WTC11 (cell line): ENCODE results near the gene DUSP19. TPM values are rescaled to one million over a fixed set of nuclear protein-coding genes. Genes with fewer than 3 reads are reported as not detected.
A peak's percentile ranks its signal among the peaks of the same experiment; 100 is the strongest.

ENCODE experiments used
- ATAC-seq: fragments of 200-7000 bp; cut with Tn5 transposase; 2 replicates; pipeline ENCODE4 v1.10.0; 2021; ENCODE audit warnings: mild to moderate bottlenecking, moderate library complexity
- CTCF ChIA-PET: fragments of 300-600 bp; sonication (Branson Sonifier 250); formaldehyde crosslinking; loops from one replicate; lab custom pipeline; 2021; ENCODE audit warnings: antibody characterized with exemption; lab: Charles Lee
- POLR2A ChIA-PET: fragments of 350-600 bp; sonication (Branson Sonifier 250); formaldehyde crosslinking; loops from one replicate; lab custom pipeline; 2021; ENCODE audit warnings: antibody characterized with exemption; lab: Charles Lee
- DNase-seq: peaks from one replicate; pipeline ENCODE4 v3.0.0; 2021; ENCODE audit warnings: low spot score
- H3K27ac Mint-ChIP-seq: 2 replicates; pipeline ENCODE4 v1.8.0; 2021; ENCODE audit warnings: mixed read lengths
- H3K27me3 Mint-ChIP-seq: 2 replicates; pipeline ENCODE4 v1.8.0; 2021; ENCODE audit warnings: low read depth, mild to moderate bottlenecking, moderate library complexity, mixed read lengths
- H3K36me3 Mint-ChIP-seq: 2 replicates; pipeline ENCODE4 v1.8.0; 2021; ENCODE audit warnings: mixed read lengths
- H3K4me1 Mint-ChIP-seq: 2 replicates; pipeline ENCODE4 v1.8.0; 2022; ENCODE audit warnings: mixed read lengths
- H3K4me3 Mint-ChIP-seq: 2 replicates; pipeline ENCODE4 v1.8.0; 2021; ENCODE audit warnings: mild to moderate bottlenecking, moderate library complexity, mixed read lengths
- H3K9me3 Mint-ChIP-seq: 2 replicates; pipeline ENCODE4 v1.8.0; 2021; ENCODE audit warnings: mixed read lengths
- ATF1 ChIP-seq: sonication (generic); formaldehyde crosslinking; IDR thresholded peaks from 2 replicates; pipeline ENCODE4 v1.8.1; 2023; ENCODE audit warnings: mild to moderate bottlenecking, moderate library complexity, missing genetic modification reagents
- ELF4 ChIP-seq: sonication (generic); formaldehyde crosslinking; IDR thresholded peaks from 2 replicates; pipeline ENCODE4 v1.8.1; 2022; ENCODE audit warnings: low read depth, mild to moderate bottlenecking, moderate library complexity, missing genetic modification reagents
- ERG ChIP-seq: fragments of 250-450 bp; sonication (Bioruptor Pico); IDR thresholded peaks from 2 replicates; pipeline ENCODE4 v1.8.0; 2021; ENCODE audit warnings: mild to moderate bottlenecking
- FOXJ3 ChIP-seq: sonication (generic); formaldehyde crosslinking; IDR thresholded peaks from 2 replicates; pipeline ENCODE4 v1.9.0; 2021; ENCODE audit warnings: missing genetic modification reagents, mild to moderate bottlenecking, borderline replicate concordance
- GABPB1 ChIP-seq: sonication (generic); formaldehyde crosslinking; IDR thresholded peaks from 2 replicates; pipeline ENCODE4 v1.8.1; 2023; ENCODE audit warnings: mild to moderate bottlenecking, missing genetic modification reagents
- IRF2 ChIP-seq: sonication (generic); formaldehyde crosslinking; IDR thresholded peaks from 2 replicates; pipeline ENCODE4 v1.8.0; 2022; ENCODE audit warnings: low read depth, missing genetic modification reagents, borderline replicate concordance
- MAX ChIP-seq: sonication (generic); formaldehyde crosslinking; IDR thresholded peaks from 2 replicates; pipeline ENCODE4 v1.8.0; 2022; ENCODE audit warnings: mild to moderate bottlenecking, missing genetic modification reagents
- NFE2L1 ChIP-seq: sonication (generic); formaldehyde crosslinking; IDR thresholded peaks from 2 replicates; pipeline ENCODE4 v1.8.1; 2023; ENCODE audit warnings: missing genetic modification reagents
- NFYB ChIP-seq: sonication (generic); formaldehyde crosslinking; conservative IDR thresholded peaks from 2 replicates; pipeline ENCODE4 v1.8.0; 2022; ENCODE audit warnings: low read depth, missing genetic modification reagents
- NR1H2 ChIP-seq: sonication (generic); formaldehyde crosslinking; IDR thresholded peaks from 2 replicates; pipeline ENCODE4 v1.9.0; 2021; ENCODE audit warnings: mild to moderate bottlenecking, moderate library complexity, missing genetic modification reagents
- OVOL2 ChIP-seq: fragments of 250-450 bp; sonication (Bioruptor Pico); IDR thresholded peaks from 2 replicates; pipeline ENCODE4 v1.9.0; 2021; ENCODE audit warnings: mild to moderate bottlenecking, borderline replicate concordance
- PRRX2 ChIP-seq: fragments of 250-450 bp; sonication (Bioruptor Pico); IDR thresholded peaks from 2 replicates; pipeline ENCODE4 v1.8.0; 2021; ENCODE audit warnings: mild to moderate bottlenecking
- STAT6 ChIP-seq: sonication (generic); formaldehyde crosslinking; conservative IDR thresholded peaks from 2 replicates; pipeline ENCODE4 v1.8.1; 2023; ENCODE audit warnings: mild to moderate bottlenecking, low read depth, missing genetic modification reagents, moderate library complexity
- TEAD1 ChIP-seq: sonication (generic); formaldehyde crosslinking; IDR thresholded peaks from 2 replicates; pipeline ENCODE4 v1.8.0; 2022; ENCODE audit warnings: mild to moderate bottlenecking, missing genetic modification reagents
- TP53 ChIP-seq: sonication (generic); formaldehyde crosslinking; IDR thresholded peaks from 2 replicates; pipeline ENCODE4 v1.8.1; 2023; ENCODE audit warnings: mild to moderate bottlenecking, missing genetic modification reagents
- ZNF121 ChIP-seq: sonication (generic); formaldehyde crosslinking; IDR thresholded peaks from 2 replicates; pipeline ENCODE4 v1.8.0; 2023; ENCODE audit warnings: missing genetic modification reagents
- ZNF396 ChIP-seq: fragments of 250-450 bp; sonication (Bioruptor Pico); IDR thresholded peaks from 2 replicates; pipeline ENCODE4 v1.8.0; 2021; ENCODE audit warnings: mild to moderate bottlenecking, moderate library complexity, borderline replicate concordance
- ZNF671 ChIP-seq: fragments of 250-450 bp; sonication (Bioruptor Pico); IDR thresholded peaks from 2 replicates; pipeline ENCODE4 v1.8.0; 2021; ENCODE audit warnings: mild to moderate bottlenecking
- total RNA-seq: library from RNA; stranded (reverse); gene quantifications from 3 replicates; pipeline ENCODE4 v1.2.3, GENCODE V29; 2021
- TF ChIP-seq, protein P1 (sequence below): sonication (generic); formaldehyde crosslinking; IDR thresholded peaks from 2 replicates; pipeline ENCODE4 v1.8.1; 2023; ENCODE audit warnings: mild to moderate bottlenecking, missing genetic modification reagents
- TF ChIP-seq, protein P2 (sequence below): sonication (generic); formaldehyde crosslinking; IDR thresholded peaks from 2 replicates; pipeline ENCODE4 v1.8.0; 2023; ENCODE audit warnings: missing genetic modification reagents
- TF ChIP-seq, protein P3 (sequence below): sonication (generic); formaldehyde crosslinking; IDR thresholded peaks from 2 replicates; pipeline ENCODE4 v1.8.0; 2022; ENCODE audit warnings: missing genetic modification reagents

Gene DUSP19
- total RNA-seq, 1 experiment from 2014 or later: 3.9 TPM

DNA sequence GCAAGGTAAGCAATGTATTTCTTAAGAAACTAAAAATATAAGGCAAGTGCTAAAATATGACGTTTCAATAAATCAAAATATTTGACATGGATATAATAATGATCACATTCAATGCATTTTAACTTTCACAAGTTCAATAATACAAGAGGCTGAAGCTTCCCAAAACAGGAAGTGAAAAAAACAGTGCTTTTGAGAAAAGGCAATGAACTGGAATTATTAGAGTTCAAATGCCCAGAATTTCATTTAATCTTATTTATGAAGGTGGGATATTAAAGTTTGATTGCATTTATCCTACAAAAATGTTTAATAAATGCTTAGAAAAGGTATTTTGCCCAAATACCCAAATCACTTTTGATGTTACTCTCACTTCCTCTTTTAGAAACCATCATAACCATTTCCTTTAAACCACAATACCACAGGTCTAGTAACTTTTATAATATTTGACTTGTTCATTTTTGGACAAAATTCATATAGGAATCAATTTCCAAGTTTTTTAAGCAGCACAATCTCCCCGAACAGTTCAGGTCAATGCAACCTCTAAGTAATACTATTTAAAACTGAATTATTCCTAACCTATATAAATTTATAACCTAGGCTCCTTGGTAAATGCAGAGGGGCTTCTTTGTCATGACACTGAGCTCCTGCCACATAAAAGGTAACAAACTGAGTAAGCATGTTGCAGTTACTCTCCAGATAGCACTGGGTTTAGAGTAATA, 42.4 kb upstream of the DUSP19 start:
- CTCF ChIA-PET: interaction anchor here (1.0 kb wide), 1 partner anchor 166 kb away, joined by 3 read pairs; no protein-coding TSS in a partner anchor
- H3K4me1 Mint-ChIP-seq: peaks cover 60% of the 10 kb centered on the region
- H3K9me3 Mint-ChIP-seq: no peaks in the 10 kb centered on the region
- POLR2A ChIA-PET: no interaction called here
- TF ChIP-seq IRF2 (CRISPR knock-in tag): no peak
- no peaks in the 10 kb centered on the region for H3K36me3 Mint-ChIP-seq
- H3K27ac Mint-ChIP-seq: peak overlapping the region; percentile 92
- ATAC-seq: no peak
- peak overlapping the region; percentile 91 for H3K4me3 Mint-ChIP-seq
- no peaks in the 10 kb centered on the region for H3K27me3 Mint-ChIP-seq
- no peak for DNase-seq

- POLR2A ChIA-PET: interaction anchor here (0.6 kb wide), 1 partner anchor 88 kb away, joined by 3 read pairs; no protein-coding TSS in a partner anchor
- ATAC-seq: no peak
- TF ChIP-seq ZNF121 (CRISPR knock-in tag): no peak
- TF ChIP-seq, protein P1, sequence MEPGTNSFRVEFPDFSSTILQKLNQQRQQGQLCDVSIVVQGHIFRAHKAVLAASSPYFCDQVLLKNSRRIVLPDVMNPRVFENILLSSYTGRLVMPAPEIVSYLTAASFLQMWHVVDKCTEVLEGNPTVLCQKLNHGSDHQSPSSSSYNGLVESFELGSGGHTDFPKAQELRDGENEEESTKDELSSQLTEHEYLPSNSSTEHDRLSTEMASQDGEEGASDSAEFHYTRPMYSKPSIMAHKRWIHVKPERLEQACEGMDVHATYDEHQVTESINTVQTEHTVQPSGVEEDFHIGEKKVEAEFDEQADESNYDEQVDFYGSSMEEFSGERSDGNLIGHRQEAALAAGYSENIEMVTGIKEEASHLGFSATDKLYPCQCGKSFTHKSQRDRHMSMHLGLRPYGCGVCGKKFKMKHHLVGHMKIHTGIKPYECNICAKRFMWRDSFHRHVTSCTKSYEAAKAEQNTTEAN: no peak
- TF ChIP-seq, protein P2, sequence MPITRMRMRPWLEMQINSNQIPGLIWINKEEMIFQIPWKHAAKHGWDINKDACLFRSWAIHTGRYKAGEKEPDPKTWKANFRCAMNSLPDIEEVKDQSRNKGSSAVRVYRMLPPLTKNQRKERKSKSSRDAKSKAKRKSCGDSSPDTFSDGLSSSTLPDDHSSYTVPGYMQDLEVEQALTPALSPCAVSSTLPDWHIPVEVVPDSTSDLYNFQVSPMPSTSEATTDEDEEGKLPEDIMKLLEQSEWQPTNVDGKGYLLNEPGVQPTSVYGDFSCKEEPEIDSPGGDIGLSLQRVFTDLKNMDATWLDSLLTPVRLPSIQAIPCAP: no peak
- TF ChIP-seq PRRX2: no peak
- no peak for TF ChIP-seq ELF4
- no peak for TF ChIP-seq MAX (CRISPR knock-in tag)
- no peak for TF ChIP-seq ZNF671 (CRISPR knock-in tag)
- TF ChIP-seq FOXJ3 (CRISPR knock-in tag): no peak
- no peak for TF ChIP-seq TP53
- no peak for TF ChIP-seq NFE2L1 (CRISPR knock-in tag)
- TF ChIP-seq TEAD1 (CRISPR knock-in tag): no peak
- TF ChIP-seq ERG (CRISPR knock-in tag): no peak
- TF ChIP-seq ATF1 (CRISPR knock-in tag): no peak
- no peak for TF ChIP-seq GABPB1 (CRISPR knock-in tag)
- no peak for TF ChIP-seq NFYB
- TF ChIP-seq STAT6 (CRISPR knock-in tag): no peak
- no peak for TF ChIP-seq ZNF396 (CRISPR knock-in tag)
- TF ChIP-seq NR1H2: no peak
- TF ChIP-seq, protein P3, sequence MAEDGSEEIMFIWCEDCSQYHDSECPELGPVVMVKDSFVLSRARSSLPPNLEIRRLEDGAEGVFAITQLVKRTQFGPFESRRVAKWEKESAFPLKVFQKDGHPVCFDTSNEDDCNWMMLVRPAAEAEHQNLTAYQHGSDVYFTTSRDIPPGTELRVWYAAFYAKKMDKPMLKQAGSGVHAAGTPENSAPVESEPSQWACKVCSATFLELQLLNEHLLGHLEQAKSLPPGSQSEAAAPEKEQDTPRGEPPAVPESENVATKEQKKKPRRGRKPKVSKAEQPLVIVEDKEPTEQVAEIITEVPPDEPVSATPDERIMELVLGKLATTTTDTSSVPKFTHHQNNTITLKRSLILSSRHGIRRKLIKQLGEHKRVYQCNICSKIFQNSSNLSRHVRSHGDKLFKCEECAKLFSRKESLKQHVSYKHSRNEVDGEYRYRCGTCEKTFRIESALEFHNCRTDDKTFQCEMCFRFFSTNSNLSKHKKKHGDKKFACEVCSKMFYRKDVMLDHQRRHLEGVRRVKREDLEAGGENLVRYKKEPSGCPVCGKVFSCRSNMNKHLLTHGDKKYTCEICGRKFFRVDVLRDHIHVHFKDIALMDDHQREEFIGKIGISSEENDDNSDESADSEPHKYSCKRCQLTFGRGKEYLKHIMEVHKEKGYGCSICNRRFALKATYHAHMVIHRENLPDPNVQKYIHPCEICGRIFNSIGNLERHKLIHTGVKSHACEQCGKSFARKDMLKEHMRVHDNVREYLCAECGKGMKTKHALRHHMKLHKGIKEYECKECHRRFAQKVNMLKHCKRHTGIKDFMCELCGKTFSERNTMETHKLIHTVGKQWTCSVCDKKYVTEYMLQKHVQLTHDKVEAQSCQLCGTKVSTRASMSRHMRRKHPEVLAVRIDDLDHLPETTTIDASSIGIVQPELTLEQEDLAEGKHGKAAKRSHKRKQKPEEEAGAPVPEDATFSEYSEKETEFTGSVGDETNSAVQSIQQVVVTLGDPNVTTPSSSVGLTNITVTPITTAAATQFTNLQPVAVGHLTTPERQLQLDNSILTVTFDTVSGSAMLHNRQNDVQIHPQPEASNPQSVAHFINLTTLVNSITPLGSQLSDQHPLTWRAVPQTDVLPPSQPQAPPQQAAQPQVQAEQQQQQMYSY (CRISPR knock-in tag): no peak
- no peak for TF ChIP-seq OVOL2
- TF ChIP-seq, all 79 proteins: peak for 0
Observed at GRCh38 chr2:183037074-183037552, 41.4 kb upstream of the DUSP19 start.

More at GRCh38 chr2:183037074-183037552, 41.4 kb upstream of the DUSP19 start:
- DNase-seq: no peak
- H3K27ac Mint-ChIP-seq: peak overlapping the region; percentile 92
- peak overlapping the region; percentile 91 for H3K4me3 Mint-ChIP-seq
- H3K4me1 Mint-ChIP-seq: peaks cover 55% of the 10 kb centered on the region
- no peaks in the 10 kb centered on the region for H3K9me3 Mint-ChIP-seq
- no peaks in the 10 kb centered on the region for H3K27me3 Mint-ChIP-seq
- no peaks in the 10 kb centered on the region for H3K36me3 Mint-ChIP-seq
- CTCF ChIA-PET: interaction anchor here (1.0 to 1.4 kb wide), 3 partner anchors 34 to 167 kb away, joined by 3 to 6 read pairs (median 4); partner anchors contain the start of gene DUSP19
